ENCODE results near the gene PTPA.

GRCh38 chr9:129072171-129072570 lies 39.0 kb upstream of the PTPA start:
- TF ChIP-seq CTCF (IDR thresholded peaks at IDR 0.05) (no peak), POLR2AphosphoS5 (IDR thresholded peaks at IDR 0.05) (no peak), POLR2A (IDR thresholded peaks at IDR 0.05) (no peak), EP300 (IDR thresholded peaks at IDR 0.05) (no peak)
